H54 (cell line): ENCODE measurements around the gene PRDM2.

Source experiments
- DNase-seq: peaks from one replicate; pipeline ENCODE4 v3.0.0; 2011; ENCODE audit warnings: low spot score, mixed read lengths; ENCODE audit not compliant: insufficient read length
- FAIRE-seq: peaks from 3 replicates; lab custom pipeline; 2011; peaks lifted over from hg19 to GRCh38; lab: Jason Lieb, UNC
- POLR2A ChIP-seq: IDR thresholded peaks from 2 replicates; pipeline ENCODE4 v1.6.1; 2011; ENCODE audit warnings: low read depth, mild to moderate bottlenecking, low read length

PRDM2 gene

DNA sequence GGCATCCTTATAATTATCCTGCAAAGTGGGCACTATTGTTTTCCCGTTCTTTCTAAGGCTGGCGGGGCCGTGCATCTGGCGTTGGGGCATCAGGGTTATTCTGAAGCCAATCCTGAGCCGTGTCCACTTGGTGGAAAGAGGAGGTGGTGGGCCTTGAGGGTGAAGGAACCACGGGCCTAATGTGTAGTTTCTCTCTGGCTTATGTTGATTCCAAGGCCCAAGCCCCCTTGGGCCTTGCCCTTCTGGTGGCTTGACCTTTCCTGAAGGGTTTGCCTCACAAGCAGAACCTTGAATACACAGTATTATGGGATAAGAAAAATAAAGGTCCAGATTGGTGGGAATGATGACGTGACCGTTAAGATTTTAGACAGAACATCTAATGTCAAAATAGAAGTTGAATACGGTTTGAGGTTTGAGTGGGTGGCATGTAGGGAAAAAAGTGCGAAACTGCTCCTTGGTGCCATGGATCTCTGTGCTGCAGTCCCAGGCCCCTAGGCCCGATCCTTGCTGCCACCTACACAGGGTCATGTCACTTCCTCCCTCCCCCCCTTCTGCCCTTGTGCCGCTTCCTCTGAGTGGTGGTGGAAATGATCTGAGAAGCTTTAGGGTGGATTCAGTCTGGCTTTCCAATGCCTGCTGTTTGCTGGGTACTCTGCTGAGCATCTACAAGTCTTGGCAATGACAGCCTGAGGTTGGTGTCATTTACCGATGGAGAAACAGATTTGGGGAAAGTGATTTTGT, 90.5 kb downstream of the PRDM2 start:
- DNase-seq: no peak
- no peak for FAIRE-seq
- TF ChIP-seq POLR2A: no peak

DNA sequence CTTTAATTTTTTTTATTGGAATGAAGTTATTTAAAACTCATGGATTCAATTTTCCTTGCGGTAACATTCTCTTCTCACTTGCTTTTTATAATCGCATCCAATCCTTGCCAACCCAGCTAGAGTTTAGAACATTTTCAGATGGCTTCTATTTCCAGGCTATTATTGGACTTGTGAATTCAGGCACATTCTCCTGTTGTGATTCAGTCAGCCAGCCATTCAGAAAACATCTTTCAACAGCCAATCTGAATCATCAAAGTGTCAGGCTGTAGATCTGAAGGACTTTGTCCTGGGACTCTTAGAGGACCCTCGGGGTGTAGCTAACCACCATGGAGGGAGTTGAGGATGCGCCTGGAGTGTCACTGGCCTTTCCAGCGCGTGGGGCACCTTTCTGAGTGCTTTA, 92.4 kb downstream of the PRDM2 start:
- FAIRE-seq (no peak), DNase-seq (no peak)
- TF ChIP-seq POLR2A: no peak

DNA sequence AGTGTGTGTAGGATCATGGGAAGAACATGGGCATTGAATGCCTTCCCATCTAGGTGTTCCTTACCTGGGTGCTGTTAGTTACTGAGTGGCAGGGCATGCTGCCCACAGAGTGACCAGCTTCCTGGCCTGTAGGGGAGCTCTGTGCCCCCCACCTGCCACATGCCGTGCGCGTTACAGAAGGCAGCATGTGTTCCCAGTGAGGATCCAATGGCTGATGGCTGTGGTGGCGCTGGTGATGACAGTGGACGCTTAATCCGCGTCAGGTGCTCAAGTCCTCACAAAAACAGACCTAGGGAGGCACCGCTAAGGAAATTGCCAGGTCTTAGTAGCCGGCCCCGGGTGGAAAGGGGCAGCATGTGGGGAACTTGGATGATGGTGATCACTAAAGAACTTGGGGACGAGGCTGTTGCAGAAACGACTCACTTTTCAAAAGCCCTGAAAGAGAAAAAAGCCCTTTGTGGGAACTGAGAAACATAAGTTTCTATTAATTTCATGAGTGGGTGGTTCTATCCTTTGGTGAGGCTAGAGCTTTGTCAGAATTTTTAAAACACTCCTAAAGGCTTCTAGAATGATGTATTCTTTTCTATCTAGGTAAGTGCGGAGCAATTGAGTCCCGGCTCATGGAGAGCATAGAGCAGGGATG, 93.2 kb downstream of the PRDM2 start:
- no peak for FAIRE-seq

DNA sequence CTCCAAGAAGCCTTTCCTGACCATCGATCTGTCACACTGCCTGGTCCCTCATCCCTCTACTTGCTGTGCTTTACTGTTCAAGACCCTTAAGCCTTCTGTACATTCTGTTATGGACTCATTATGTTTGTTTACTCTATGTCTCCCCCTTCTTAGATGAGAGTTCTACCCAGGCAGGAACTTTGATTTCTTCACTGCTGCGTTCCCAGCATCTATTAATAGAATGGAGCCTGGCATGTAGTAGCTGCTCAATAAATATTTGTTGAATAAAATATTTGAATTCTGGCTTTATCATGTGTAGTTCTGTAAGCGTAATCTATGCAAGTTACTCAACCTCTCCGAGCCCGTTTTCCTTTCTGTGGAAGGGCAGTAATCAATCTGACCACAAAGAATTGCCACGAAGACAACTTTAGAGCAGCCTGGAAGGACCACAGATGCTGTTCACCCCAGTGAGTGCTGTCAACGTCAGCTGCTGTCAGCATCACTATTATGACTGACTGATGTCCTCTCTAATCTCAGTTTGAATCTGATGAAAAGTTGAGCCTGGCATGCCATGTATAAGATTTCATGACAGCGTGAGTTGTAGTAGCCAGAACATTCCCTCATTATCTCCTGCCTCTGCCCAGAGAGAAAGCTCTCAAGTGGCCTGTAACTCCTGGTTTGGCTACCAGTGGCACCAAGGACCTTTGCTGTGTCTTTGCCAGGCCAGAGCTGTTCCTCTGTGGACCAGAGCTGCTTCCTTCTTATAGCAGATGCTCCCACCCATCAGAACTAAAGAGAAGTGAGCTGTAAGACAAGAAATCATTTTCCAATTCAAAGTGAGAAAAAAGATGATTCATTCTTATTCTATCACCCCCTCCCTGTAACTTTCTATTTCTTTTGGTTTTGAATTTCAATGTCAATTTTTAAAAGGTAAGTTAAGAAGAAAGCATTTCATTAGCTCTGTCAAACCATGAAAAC, 94.5 kb downstream of the PRDM2 start:
- FAIRE-seq (no peak), DNase-seq (no peak)
- no peak for TF ChIP-seq POLR2A

More for the DNA sequence above, 93.2 kb downstream of the PRDM2 start:
- no peak for TF ChIP-seq POLR2A
- no peak for DNase-seq

DNA sequence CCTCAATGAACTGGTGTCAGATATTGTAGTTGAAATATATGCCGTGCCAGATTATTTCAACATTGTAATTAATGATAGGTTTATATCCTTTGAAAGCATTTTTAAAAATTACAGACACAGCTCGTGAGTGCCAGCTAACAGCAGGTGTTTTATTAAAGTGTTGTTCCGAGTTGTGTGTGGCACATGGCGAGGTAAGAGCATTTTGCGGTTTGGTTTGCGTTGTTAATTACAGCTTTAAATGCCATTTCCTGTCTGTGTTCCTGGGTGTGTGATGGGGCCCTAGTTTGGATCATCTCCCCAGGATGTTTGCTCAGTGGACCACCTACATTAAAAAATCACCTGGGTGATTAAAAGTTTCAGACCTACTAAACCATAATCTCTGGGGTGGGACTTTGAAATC, 97.4 kb downstream of the PRDM2 start:
- no peak for TF ChIP-seq POLR2A
- DNase-seq (no peak), FAIRE-seq (no peak)

DNA sequence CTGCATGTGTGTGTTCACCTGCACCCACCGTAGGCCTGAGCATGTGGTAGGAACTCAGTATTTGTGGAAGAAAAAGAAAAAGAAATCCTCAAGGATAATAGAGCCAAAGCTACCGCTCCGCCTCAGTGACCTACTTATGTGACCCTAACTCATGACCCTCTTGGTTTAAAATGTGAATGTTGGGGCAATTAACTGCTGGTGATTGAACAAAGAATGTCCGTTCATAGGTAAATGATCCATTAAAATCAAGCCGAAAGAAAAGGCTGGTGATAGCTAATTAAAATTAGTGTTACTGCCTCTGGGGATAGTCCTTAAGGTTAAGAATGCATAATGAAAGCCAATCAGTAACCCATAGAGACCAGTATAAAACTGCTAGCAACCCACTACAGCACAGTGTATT, 98.1 kb downstream of the PRDM2 start:
- DNase-seq (no peak), FAIRE-seq (no peak)
- no peak for TF ChIP-seq POLR2A

DNA sequence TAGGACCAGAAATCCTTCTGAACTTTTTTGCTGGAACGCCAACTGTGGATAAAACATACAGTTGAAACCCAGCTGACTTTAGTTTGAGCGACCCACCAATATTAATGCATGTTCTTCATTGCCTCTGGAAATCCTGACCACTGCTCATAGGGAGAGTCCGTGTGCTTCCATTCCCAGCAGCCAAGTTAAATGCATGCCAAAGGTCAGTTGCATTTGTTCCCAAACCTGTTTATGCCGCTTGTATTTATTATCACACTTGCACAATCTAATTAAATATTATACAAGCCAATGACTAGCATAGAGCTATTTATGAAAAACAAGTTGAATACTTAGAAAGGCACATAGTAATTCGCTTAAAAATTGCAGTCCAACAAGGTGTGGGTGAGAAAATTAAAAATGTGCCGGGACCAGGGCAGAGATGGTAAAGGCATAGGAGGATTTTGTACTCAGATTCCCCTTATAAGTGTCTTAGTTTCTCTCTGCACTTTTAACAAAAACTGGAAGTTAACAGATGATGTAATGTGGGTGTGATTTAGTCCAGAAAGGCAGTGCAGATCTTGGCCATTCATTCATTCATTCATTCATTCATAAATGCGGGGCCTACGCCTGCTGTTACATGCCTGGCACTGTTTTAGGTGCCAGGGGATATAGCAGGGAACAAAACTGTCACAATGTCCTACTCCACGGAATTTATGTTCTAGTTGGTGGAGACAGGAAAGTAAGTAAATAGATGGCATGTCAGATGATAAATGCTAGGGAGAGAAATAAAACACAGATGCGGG, 99.7 kb downstream of the PRDM2 start:
- TF ChIP-seq POLR2A: no peak
- no peak for FAIRE-seq
- no peak for DNase-seq

DNA sequence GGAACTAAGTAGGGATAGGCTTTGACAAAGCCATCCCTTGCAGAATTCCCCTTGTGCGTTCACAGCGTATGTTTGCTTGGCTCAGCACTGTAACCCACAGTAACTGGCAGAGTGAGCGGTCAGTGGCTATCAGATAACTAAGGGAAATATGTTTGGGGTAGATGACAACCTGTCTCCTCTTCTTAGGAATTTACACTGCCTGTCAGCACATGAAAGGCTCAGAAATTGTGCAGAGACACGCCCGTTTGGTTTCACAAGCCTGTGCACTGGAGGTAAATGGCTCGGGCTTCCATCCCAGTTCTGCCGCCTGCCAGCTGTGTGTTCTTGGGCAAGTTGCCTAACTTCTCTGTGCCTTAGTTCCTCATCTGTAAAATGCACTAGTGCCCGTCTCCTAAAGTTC, 101.2 kb downstream of the PRDM2 start:
- DNase-seq: no peak
- TF ChIP-seq POLR2A: no peak
- no peak for FAIRE-seq

DNA sequence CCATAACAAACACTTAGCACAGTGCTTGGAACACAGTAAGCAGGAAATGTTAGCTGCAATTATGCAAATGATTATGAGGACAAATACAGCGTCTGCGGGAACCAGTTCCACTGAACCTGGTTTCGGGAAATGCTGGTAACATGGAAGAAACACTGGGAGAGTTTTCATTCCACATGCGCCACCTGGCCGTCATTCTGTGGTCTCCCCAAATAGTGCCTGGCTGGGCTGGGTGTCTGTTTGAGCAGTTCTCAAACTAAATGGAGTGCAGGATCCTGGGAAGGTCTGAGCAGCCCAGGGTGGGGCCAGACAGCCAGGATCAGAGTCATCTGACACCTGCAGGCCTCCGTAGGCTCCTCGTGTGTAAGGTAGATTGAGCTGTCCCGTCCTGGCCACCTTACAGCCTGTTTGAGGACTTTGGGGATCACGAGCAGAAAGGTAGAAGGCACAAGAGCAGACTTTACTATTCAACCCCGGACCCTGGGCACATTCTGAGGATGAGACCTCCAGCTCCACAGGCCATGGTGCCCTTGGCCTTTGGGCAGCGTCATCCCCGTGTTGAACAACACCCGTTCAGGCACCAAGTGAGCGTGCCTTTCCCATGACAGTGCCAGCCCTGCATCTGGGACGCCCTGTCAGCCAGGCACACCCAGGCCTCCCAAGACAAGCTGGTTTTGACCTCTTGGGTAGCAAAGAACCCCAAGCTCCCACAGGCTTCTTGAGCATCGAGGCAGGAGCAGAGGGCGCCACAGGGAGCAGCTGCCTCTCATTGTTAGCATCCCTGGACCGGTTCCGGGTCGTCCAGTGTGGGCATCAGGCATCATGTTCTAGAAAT, 101.9 kb downstream of the PRDM2 start:
- no peak for FAIRE-seq
- TF ChIP-seq POLR2A: no peak
- DNase-seq: no peak

DNA sequence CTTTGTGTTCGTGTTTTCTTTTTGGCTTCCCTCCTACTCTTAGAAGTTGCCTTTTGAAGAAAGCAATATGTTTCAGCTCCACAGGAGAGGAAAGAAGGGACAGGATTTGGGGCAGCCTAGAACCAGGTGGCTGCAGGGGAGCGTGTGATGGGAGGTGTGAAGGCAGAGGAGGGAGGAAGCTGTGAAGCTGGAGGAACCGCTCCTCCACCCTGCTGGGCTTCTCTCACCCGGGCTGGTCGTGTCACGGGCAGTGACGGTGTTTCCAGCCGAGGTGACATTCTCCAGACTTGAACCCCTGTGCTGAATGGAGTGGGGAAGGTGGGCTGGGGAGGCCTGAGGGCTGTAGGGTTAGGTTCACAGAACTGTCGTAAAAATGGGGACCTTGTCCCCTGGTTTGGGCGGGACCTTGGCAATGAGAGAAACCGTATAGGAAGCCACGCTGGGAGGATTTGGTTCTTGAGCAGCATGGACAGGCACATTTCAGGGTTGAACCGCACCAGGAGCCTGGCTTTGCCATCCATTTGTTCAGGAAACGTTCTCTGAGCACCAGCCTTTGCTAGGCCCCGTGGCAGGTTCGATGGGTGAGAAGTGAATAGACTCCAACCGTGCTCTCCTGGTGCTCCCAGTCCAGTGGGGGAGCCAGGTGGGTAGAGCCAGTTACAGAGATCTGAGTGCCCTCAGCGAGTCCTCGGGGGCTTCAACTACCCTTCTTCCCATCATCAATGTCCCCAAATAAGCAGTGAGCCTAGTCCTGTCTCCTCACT, 103.0 kb downstream of the PRDM2 start:
- no peak for FAIRE-seq
- DNase-seq: no peak
- no peak for TF ChIP-seq POLR2A

DNA sequence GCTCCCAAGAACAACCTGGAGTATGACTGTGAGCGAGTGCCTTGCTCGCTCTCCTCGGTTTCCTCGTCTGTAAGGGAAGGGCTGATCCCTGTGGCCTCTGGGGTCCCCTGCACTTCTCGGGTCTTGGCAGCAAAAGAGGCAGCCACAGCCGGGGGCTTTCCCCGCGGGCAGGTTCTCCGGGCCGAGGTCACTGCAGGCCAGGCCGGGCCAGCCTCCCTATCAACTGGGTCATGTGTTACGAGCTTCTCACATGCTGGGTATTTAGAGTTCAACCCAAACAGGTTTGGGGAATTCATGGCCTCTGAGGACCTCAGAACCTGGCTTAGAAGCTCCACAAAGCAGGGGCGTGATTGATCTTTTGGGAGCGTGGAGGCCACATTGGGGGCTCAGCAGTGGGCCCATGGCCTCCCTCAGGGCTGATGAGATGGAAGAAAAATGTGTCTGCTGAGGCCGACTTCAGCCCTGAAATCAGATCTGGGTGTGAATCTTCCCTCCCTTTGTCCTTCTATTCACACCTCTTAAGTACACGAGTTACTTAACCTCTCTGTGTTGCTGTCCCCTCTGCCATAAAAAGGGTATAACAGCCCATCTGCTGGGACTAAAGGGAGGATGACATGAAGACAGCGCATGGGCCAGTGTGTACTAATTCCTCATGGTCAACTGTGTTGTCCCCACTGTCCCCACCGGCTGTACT, 103.7 kb downstream of the PRDM2 start:
- FAIRE-seq (no peak), DNase-seq (no peak)
- no peak for TF ChIP-seq POLR2A
